Astrocyte (in vitro differentiated cells and primary cell): ENCODE data around the gene POU3F1.

Experiments
- EZH2 ChIP-seq: IDR thresholded peaks from 2 replicates; pipeline ENCODE4 v1.6.1; 2012; ENCODE audit warnings: mild to moderate bottlenecking, low read length, inconsistent platforms; ENCODE audit not compliant: insufficient read depth
- TF ChIP-seq, protein P1 (sequence below): IDR thresholded peaks from 2 replicates; pipeline ENCODE4 v1.5.1; 2011; ENCODE audit warnings: low read depth, mild to moderate bottlenecking, inconsistent platforms, low read length, moderate library complexity; ENCODE audit not compliant: insufficient read depth

DNA sequence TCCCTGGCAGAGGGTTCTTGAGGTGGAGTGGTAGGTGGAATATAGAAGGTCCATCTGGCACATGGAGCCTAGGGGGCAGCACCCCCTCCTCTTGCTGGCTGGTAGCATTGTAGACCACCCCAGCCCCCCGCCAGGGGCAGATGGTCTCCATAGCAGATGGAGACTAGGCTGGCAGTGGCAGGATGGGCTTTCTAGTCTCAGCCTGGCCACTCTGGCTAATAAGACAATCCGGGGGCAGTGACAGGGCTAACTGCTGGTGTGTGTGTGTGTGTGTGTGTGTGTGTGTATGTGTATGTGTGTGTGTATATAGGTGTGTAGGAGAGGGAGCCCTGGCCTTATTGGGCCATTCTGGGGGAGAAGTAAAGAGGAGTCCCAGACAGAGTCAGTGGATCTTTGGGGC lies 17.9 kb downstream of the POU3F1 start:
- TF ChIP-seq, protein P1, sequence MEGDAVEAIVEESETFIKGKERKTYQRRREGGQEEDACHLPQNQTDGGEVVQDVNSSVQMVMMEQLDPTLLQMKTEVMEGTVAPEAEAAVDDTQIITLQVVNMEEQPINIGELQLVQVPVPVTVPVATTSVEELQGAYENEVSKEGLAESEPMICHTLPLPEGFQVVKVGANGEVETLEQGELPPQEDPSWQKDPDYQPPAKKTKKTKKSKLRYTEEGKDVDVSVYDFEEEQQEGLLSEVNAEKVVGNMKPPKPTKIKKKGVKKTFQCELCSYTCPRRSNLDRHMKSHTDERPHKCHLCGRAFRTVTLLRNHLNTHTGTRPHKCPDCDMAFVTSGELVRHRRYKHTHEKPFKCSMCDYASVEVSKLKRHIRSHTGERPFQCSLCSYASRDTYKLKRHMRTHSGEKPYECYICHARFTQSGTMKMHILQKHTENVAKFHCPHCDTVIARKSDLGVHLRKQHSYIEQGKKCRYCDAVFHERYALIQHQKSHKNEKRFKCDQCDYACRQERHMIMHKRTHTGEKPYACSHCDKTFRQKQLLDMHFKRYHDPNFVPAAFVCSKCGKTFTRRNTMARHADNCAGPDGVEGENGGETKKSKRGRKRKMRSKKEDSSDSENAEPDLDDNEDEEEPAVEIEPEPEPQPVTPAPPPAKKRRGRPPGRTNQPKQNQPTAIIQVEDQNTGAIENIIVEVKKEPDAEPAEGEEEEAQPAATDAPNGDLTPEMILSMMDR = no peak
- TF ChIP-seq EZH2 = no peak
